Activated T-cell treated with anti-CD3 and anti-CD28 coated beads for 24 hours (primary cell): ENCODE measurements around the gene CUEDC2.
A peak's percentile ranks its signal among the peaks of the same experiment; 100 is the strongest.
"Not testable (repeated sequence)": the region's sequence is repeated elsewhere in the genome, so short reads cannot be mapped to it uniquely, and the experiment has no call there.

Experiments
- DNase-seq: peaks from one replicate; pipeline ENCODE4 v3.0.0-alpha.2; 2020; ENCODE audit warnings: low read depth

Gene CUEDC2

GRCh38 chr10:102454662-102455487, 22.5 kb upstream of the CUEDC2 start:
- not testable (repeated sequence) for DNase-seq

GRCh38 chr10:102453502-102453901, 21.1 kb upstream of the CUEDC2 start:
- no peak for DNase-seq

DNA sequence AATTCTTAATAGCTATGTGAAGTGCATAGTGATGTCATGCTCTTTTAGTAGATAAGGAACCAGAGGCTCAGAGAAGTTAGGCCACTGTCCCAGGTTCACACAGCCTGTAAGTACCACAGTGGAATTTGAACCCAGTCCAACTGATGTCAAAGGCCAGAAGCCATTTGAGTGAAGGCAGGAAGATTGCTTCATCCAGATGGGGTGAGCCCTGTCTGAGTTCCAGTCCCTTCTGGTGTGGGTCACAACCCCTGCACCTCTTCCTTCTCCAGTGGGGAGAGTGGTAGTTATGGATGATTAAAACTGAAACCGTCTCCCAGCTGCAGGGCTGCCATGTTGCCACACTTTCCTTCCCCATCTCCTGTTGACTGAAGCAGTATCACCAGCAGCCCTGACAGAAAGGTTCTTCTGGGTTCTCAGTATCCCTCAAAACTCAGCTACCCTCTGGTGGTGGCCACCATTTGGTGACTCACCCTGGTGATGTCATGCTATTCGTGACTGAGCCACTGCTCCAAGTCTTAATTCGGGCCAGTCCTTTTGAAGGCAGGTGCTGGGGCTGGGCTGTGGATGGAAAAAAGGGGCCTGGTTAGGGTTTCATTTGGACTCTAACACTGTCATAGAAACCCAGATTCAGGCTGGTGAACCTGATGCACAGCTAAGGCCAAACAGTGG, 20.4 kb upstream of the CUEDC2 start:
- DNase-seq = peak; percentile 62

- no peak for DNase-seq
Observed at GRCh38 chr10:102451105-102451969, 19.0 kb upstream of the CUEDC2 start, which contains the start of gene C10orf95. C10orf95 (minus strand) TSS chr10:102451543; CDS start chr10:102451093, 450 bp downstream.

DNA sequence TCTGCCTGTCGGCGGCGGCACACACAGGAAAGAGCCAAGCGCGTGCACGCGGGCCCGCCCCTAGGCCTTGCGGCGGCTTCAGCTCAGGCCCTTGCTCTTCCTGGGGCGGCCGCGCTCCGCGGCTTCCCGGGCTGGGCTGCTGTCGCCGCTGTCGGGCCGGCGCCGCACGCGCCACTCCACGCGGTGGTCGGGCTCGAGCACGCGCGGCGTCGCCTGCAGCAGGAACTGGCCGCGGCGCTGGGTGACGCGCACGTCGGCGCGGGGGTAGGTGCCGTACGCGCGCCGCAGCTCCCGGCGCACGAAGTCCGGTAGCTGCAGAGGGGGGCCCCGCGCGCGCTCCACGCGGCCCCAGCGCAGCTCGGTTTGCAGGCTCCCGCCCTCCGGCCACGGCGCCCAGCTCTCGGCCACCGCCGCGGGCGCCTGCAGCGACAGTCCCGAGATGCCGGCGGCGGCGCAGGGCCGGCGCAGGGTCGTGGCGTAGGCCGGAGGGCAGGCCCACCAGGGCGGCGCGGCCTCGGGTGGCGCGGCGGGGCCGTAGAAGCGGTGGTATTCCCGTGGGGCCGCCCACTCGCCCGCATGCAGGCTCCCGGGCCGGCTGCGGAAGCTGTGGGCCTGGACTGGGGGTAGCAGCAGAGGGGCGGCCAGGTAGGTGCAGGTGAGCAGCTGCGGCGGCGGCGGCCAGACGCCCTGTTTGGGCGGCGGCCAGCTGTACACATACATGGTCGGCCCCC, 18.2 kb upstream of the CUEDC2 start:
- peak; percentile 75 for DNase-seq

- no peak for DNase-seq
Observed at GRCh38 chr10:102450124-102450373, 17.7 kb upstream of the CUEDC2 start.

GRCh38 chr10:102449321-102450123, 17.1 kb upstream of the CUEDC2 start:
- peak; percentile 80 for DNase-seq

- DNase-seq = no peak
Observed at GRCh38 chr10:102444851-102445250, 12.5 kb upstream of the CUEDC2 start.

- no peak for DNase-seq
Observed at GRCh38 chr10:102438374-102438773, 6.0 kb upstream of the CUEDC2 start.

- DNase-seq = no peak
Observed at GRCh38 chr10:102437515-102437914, 5.1 kb upstream of the CUEDC2 start.

- DNase-seq = no peak
Observed at GRCh38 chr10:102436312-102436711, 3.9 kb upstream of the CUEDC2 start.

DNA sequence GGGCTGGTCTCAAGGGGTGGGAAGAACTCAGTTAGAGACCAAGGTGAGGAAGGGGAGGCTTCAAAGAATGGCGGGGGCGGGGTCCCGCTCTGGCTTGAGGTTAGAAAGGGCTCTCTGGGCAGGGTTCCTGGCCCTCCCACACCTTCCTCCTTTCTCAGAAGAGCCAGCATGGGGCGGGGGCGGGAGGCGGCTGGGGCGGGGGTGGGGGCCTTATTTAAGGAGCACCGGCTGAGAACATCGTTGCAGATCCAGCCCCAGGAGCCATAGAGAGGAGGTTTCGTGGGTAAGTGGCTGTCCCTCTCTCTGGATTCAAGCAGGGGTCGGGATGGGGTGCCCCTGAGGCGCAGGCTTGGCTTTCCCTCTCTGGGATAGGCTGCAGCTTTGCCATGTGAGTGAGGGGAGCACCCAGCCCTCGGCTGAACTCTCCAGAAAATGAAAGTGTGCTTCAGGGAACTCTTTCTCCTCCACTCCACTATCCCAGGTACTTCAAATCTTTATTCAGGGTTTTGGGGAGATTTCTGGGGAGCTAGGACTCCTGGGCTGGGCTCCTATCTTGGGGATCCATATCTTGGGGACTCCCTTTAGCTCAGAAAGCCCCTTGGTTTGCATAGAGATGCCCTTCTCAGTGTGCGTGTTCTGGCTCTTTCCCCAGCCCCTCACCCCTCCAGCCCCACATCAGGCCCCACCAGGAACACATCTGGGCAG, 3.3 kb upstream of the CUEDC2 start:
- DNase-seq = no peak

DNA sequence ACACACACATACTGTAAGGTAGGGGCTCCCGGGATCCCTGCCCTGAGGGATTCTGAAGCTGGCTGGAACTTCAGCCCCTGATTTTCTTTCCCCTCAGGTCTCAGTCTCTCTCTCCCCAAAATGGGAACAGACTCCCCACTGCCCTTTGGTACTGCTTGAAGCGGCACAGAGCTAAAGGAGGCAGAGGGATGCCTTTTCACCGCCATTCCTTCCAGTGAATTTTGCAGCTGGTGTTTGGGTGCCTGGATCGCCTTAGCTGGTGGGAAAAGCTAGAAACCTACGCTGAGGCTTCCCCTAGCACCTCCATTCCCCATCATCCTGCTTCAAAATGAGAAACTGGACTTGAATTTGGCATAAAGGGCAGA, 2.7 kb upstream of the CUEDC2 start:
- no peak for DNase-seq

- DNase-seq = no peak
Observed at GRCh38 chr10:102434394-102435132, 2.2 kb upstream of the CUEDC2 start.

GRCh38 chr10:102433619-102434046, 1.3 kb upstream of the CUEDC2 start:
- DNase-seq = no peak

GRCh38 chr10:102431452-102432124, 786 bp downstream of the CUEDC2 start:
- no peak for DNase-seq

DNA sequence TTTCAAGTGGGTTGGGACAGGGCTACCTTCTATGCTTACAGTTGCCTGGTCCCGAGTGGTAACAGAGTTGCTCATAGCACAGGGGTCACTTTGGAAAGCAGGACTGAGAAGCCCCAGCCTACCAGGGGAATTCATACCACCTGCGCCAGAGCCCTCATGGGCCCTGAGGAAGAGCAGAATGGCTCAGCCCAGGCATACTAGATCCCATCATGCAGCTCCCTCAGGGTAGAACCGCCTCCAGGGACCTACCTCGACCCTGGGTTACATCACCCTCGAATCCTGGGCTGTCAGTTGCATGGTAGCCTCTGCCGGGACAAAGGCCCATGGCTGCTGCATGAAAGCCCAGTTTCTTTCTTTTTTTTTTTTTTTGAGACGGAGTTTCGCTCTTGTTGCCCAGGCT, 2.9 kb downstream of the CUEDC2 start:
- no peak for DNase-seq

- DNase-seq = no peak
Observed at GRCh38 chr10:102426803-102427287, 5.5 kb downstream of the CUEDC2 start.

DNA sequence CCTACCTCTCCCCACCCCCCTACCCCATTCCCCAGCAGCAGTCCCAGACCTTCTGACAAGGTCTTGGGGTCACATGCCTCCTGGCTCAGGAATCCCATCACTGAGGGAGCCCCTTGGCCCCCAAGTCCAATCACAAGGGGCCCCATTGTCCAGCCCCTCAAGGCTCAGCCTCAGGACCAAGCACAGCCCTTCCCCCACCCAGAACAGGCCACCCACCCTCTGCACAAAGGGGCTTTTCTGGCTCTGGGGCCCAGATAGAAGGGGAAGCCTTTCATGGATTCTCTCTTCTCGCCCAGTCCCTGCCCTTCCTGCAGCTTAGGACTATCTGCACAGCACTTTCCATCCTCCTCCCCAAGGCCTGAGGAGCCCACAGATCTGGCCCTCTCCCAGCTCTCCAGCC, 6.9 kb downstream of the CUEDC2 start:
- no peak for DNase-seq
